B cell (primary cell): ENCODE data around the gene RETREG1. TPM values are rescaled to one million over a fixed set of nuclear protein-coding genes. Genes with fewer than 3 reads are reported as not detected.

Source experiments
- ATAC-seq: fragments of 200-7000 bp; cut with Tn5 transposase; one replicate; pipeline ENCODE4 v1.10.0; 2021; ENCODE audit warnings: low read depth, mild to moderate bottlenecking, moderate number of reproducible peaks, moderate library complexity
- CTCF ChIA-PET: fragments of 350-600 bp; sonication (Branson Sonifier 250); formaldehyde crosslinking; loops from one replicate; lab custom pipeline; 2021; ENCODE audit warnings: antibody characterized with exemption, inconsistent platforms; lab: Charles Lee
- POLR2A ChIA-PET: fragments of 350-600 bp; sonication (Branson Sonifier 250); formaldehyde crosslinking; loops from one replicate; lab custom pipeline; 2021; ENCODE audit warnings: antibody characterized with exemption; lab: Charles Lee
- DNase-seq: peaks from one replicate; pipeline ENCODE4 v3.0.0; 2013
- H2AFZ ChIP-seq: 2 replicates; pipeline ENCODE4 v1.6.1; 2012; ENCODE audit warnings: mild to moderate bottlenecking, low read depth, low read length; ENCODE audit not compliant: insufficient read depth, poor library complexity, severe bottlenecking
- H3K27ac ChIP-seq, 2 donors: 1 replicate in 1 of 2; 2 replicates in 1 of 2; pipeline ENCODE4 v1.5.1; 2012 to 2013; ENCODE audit warnings: low read length in 2 of 2, mild to moderate bottlenecking in 2 of 2, moderate library complexity in 1 of 2
- H3K27me3 ChIP-seq, 4 experiments: fragments of 200-600 bp in 1 of 4; sonication (generic) in 1 of 4; replicated peaks in 1 of 4; 1 replicate in 2 of 4; 2 replicates in 2 of 4; pipeline versions ENCODE4 v1.6.1 to v1.7.0; 2013 to 2016; ENCODE audit warnings: low read length in 3 of 4, mild to moderate bottlenecking in 2 of 4, mixed read lengths in 1 of 4, moderate library complexity in 1 of 4; ENCODE audit not compliant: insufficient read depth in 4 of 4, control insufficient read depth in 3 of 4; ENCODE audit errors: control extremely low read depth in 1 of 4
- H3K36me3 ChIP-seq, 2 experiments: replicated peaks in 1 of 2; 1 replicate in 1 of 2; 2 replicates in 1 of 2; pipeline versions ENCODE4 v1.6.1 to v1.7.1; 2013; ENCODE audit warnings: low read length in 1 of 2; ENCODE audit not compliant: insufficient read depth in 2 of 2, control insufficient read depth in 1 of 2; ENCODE audit errors: control extremely low read depth in 1 of 2, extremely low read depth in 1 of 2
- H3K4me1 ChIP-seq, 2 donors: fragments of 200-600 bp in 1 of 2; sonication (generic) in 1 of 2; 1 replicate in 1 of 2; 2 replicates in 1 of 2; pipeline versions ENCODE4 v1.5.1 to v1.6.1; 2013 to 2017; ENCODE audit warnings: low read length in 2 of 2; ENCODE audit not compliant: control insufficient read depth in 2 of 2, insufficient read depth in 2 of 2
- H3K4me2 ChIP-seq: replicated peaks from 2 replicates; pipeline ENCODE3; 2012; ENCODE audit warnings: mild to moderate bottlenecking, low read depth, low read length; ENCODE audit not compliant: poor library complexity, severe bottlenecking
- H3K4me3 ChIP-seq, 5 experiments: fragments of 200-600 bp in 1 of 5; sonication (generic) in 1 of 5; 1 replicate in 3 of 5; 2 replicates in 2 of 5; pipeline versions ENCODE4 v1.5.1 to v1.7.0; 2011 to 2016; ENCODE audit warnings: low read length in 4 of 5, mild to moderate bottlenecking in 4 of 5, low read depth in 2 of 5, control low read depth in 1 of 5, moderate library complexity in 1 of 5; ENCODE audit not compliant: insufficient read depth in 1 of 5; ENCODE audit errors: control extremely low read depth in 1 of 5, extremely low read depth in 1 of 5
- H3K79me2 ChIP-seq: fragments of 200-600 bp; sonication (generic); one replicate; pipeline ENCODE4 v1.6.0; 2016; ENCODE audit warnings: low read length; ENCODE audit not compliant: control insufficient read depth, insufficient read depth
- H3K9ac ChIP-seq: fragments of 200-600 bp; sonication (generic); 2 replicates; pipeline ENCODE4 v1.6.1; 2017; ENCODE audit warnings: mild to moderate bottlenecking, low read length, moderate library complexity
- H3K9me3 ChIP-seq, 3 donors: one replicate each; pipeline versions ENCODE4 v1.6.1 to v1.7.1; 2013; ENCODE audit warnings: low read length in 2 of 3; ENCODE audit not compliant: control insufficient read depth in 2 of 3, insufficient read depth in 1 of 3; ENCODE audit errors: control extremely low read depth in 1 of 3
- H4K20me1 ChIP-seq: 2 replicates; pipeline ENCODE4 v1.6.0; 2012; ENCODE audit warnings: mild to moderate bottlenecking, low read length; ENCODE audit not compliant: insufficient read depth, control insufficient read depth, poor library complexity, severe bottlenecking
- H3K27ac Mint-ChIP-seq: one replicate; pipeline ENCODE4 v1.8.0; 2021; ENCODE audit warnings: mixed read lengths
- H3K27me3 Mint-ChIP-seq: one replicate; pipeline ENCODE4 v1.8.0; 2021; ENCODE audit warnings: mixed read lengths
- H3K4me1 Mint-ChIP-seq: one replicate; pipeline ENCODE4 v1.8.0; 2021; ENCODE audit warnings: mixed read lengths
- H3K4me3 Mint-ChIP-seq: one replicate; pipeline ENCODE4 v1.8.0; 2021; ENCODE audit warnings: mixed read lengths
- H3K9me3 Mint-ChIP-seq: one replicate; pipeline ENCODE4 v1.8.0; 2022; ENCODE audit warnings: mixed read lengths; ENCODE audit not compliant: insufficient read depth
- CTCF ChIP-seq: fragments of 200-600 bp; IDR thresholded peaks from one replicate; pipeline ENCODE4 v1.8.0; 2022; ENCODE audit warnings: antibody characterized with exemption, mild to moderate bottlenecking
- EZH2 ChIP-seq: IDR thresholded peaks from 2 replicates; pipeline ENCODE4 v1.6.1; 2012; ENCODE audit warnings: borderline replicate concordance, low read depth, mild to moderate bottlenecking, moderate library complexity, low read length; ENCODE audit not compliant: insufficient read depth, poor library complexity, severe bottlenecking
- WGBS: methylation state at CpG from one replicate; pipeline ENCODE4 v1.1.5; 2013; ENCODE audit warnings: missing lambda C conversion rate; ENCODE audit not compliant: insufficient coverage; 5-methylcytosine and 5-hydroxymethylcytosine counted together
- intact Hi-C: fragments of 100-400 bp; cut with micrococcal nuclease; formaldehyde crosslinking; loops from one replicate; pipeline ENCODE4 v1.10.0; 2022
- polyA plus RNA-seq: library from polyadenylated mRNA; depleted of rRNA; stranded (reverse); fragments of >200 nt; gene quantifications from 2 replicates; pipeline ENCODE4 v1.2.3, GENCODE V29; 2012
- total RNA-seq, 2 donors: library from RNA; stranded (reverse); fragments of 120-200 nt in 1 of 2; gene quantifications; 1 replicate in 1 of 2; 2 replicates in 1 of 2; pipeline versions ENCODE4 v1.2.3 to v1.2.4, GENCODE V29; 2013 to 2022

RETREG1 gene
- total and polyA plus RNA-seq, 2 donors (not counting 1 experiment from before 2014, with no cell fraction given), result 5.1 to 12.9 TPM

GRCh38 chr5:16431490-16431889 lies 185.3 kb downstream of the RETREG1 start:
- no CpG with 5 or more reads among the region's 2 CpGs for WGBS
- no peaks in the 10 kb centered on the region for H3K9me3 Mint-ChIP-seq
- H3K9ac ChIP-seq, result no peak overlapping the region
- H3K4me1 ChIP-seq, result no peaks in the 10 kb centered on the region
- H3K27ac Mint-ChIP-seq, result no peak overlapping the region
- no peaks in the 10 kb centered on the region for H3K27me3 ChIP-seq
- ATAC-seq (no peak), DNase-seq (no peak)
- H4K20me1 ChIP-seq, result no peaks in the 10 kb centered on the region
- no peak overlapping the region for H3K4me2 ChIP-seq
- H3K27ac ChIP-seq, result no peak overlapping the region
- no peaks in the 10 kb centered on the region for H3K4me1 Mint-ChIP-seq
- TF ChIP-seq EZH2, result no peak
- no peak for TF ChIP-seq CTCF
- POLR2A ChIA-PET, result no interaction called here
- H3K4me3 Mint-ChIP-seq, result no peak overlapping the region
- H3K36me3 ChIP-seq, result no peaks in the 10 kb centered on the region
- no peaks in the 10 kb centered on the region for H3K79me2 ChIP-seq
- H2AFZ ChIP-seq, result no peak overlapping the region
- H3K4me3 ChIP-seq, result no peak overlapping the region
- intact Hi-C loops, result no loop called here
- no peaks in the 10 kb centered on the region for H3K9me3 ChIP-seq
- CTCF ChIA-PET, result no interaction called here
- H3K27me3 Mint-ChIP-seq, result peaks cover 12% of the 10 kb centered on the region

DNA sequence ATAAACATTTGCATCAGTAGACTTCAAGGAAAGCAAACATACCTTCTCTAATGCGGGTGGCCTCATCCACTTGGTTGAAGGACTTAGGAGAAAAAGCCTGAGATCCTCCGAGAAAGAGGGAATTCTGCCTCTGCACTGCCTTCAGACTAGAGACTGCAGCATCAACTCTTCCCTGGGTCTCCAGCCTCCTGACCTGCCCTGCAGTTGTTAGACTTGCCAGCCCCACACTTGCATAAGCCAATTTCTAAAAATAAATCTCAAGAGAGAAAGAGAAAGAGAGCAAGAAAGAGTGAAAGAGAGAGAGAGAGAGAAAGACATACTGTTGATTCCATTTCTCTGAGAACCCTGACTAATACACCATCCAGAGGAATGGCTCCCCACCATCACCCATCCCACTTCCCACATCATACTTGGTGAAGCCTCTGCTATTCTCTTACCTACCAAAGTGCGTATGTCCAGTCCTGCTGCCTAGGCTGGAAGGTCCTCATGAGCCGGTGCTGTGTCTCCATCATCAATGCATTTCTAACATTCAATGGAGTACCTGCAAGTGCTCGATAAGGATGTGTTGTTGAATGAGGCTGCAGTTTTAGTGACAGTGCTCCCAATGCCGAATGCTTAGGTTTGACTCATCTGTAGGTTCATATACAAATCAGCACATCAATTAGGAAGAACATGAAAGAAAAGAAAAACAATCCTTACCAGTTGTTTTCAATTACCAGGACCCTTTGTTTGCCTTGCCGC lies 186.3 kb downstream of the RETREG1 start:
- Histone ChIP-seq H3K4me3 (no peak overlapping the region), H3K27me3 (no peaks in the 10 kb centered on the region), H3K4me1 (no peaks in the 10 kb centered on the region), H3K79me2 (no peaks in the 10 kb centered on the region), H4K20me1 (no peaks in the 10 kb centered on the region), H3K27ac (no peak overlapping the region), H3K9me3 (no peaks in the 10 kb centered on the region), H3K36me3 (no peaks in the 10 kb centered on the region), H3K4me2 (no peak overlapping the region), H3K9ac (no peak overlapping the region), H2AFZ (no peak overlapping the region)
- DNase-seq, result no peak
- POLR2A ChIA-PET, result no interaction called here
- no peaks in the 10 kb centered on the region for H3K9me3 Mint-ChIP-seq
- no peak overlapping the region for H3K4me3 Mint-ChIP-seq
- intact Hi-C loops, result no loop called here
- no peak for TF ChIP-seq EZH2
- TF ChIP-seq CTCF, result no peak
- ATAC-seq, result no peak
- H3K27ac Mint-ChIP-seq, result no peak overlapping the region
- H3K4me1 Mint-ChIP-seq, result no peaks in the 10 kb centered on the region
- CTCF ChIA-PET, result no interaction called here
- H3K27me3 Mint-ChIP-seq, result peaks cover 12% of the 10 kb centered on the region
- 80% methylated on average over 2 of the region's 7 CpGs for WGBS
